NCI-H1417 treated with DMSO at 0.1 percent for 48 hours (cell line): ENCODE measurements around the gene TLCD5.

Source experiments
- DNase-seq: peaks from one replicate; lab custom pipeline; 2025; lab: John Stamatoyannopoulos, UW

TLCD5 gene

DNA sequence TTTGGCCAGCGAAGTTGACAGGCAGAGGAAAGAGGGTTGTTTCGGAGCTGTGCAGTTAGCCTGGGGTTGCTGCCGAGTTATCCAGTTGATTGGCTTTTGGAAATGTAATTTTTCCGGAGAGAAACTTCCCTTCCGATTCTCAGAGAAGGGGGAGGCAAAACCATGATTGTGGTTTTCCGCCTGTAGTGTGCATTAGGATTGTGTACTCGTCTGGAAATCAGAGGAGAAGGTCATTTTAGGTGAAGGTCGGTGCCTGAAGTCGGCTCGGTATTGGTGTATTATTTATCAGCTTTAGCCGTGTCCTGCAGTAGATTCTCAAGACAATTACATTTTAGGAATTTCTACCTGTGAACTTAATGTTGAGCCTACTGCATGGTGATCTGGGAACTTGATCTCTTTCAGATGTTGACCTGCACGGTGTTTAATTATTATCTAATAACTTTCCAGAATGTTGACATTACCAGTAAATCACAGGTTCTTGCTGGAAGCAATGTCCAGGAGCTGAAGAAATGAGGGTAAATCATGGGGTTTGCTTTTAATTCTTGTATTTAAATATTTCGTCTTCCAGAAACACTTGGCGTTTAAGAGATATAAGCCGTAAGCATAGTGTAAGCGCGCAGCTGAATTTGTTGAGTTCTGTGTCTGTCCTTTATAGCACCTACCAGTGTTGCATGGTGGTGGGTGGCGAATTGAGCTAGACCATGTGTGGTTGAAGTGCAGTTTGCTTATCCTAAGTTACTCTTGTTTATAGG lies 12.4 kb downstream of the TLCD5 start:
- DNase-seq = no peak

DNA sequence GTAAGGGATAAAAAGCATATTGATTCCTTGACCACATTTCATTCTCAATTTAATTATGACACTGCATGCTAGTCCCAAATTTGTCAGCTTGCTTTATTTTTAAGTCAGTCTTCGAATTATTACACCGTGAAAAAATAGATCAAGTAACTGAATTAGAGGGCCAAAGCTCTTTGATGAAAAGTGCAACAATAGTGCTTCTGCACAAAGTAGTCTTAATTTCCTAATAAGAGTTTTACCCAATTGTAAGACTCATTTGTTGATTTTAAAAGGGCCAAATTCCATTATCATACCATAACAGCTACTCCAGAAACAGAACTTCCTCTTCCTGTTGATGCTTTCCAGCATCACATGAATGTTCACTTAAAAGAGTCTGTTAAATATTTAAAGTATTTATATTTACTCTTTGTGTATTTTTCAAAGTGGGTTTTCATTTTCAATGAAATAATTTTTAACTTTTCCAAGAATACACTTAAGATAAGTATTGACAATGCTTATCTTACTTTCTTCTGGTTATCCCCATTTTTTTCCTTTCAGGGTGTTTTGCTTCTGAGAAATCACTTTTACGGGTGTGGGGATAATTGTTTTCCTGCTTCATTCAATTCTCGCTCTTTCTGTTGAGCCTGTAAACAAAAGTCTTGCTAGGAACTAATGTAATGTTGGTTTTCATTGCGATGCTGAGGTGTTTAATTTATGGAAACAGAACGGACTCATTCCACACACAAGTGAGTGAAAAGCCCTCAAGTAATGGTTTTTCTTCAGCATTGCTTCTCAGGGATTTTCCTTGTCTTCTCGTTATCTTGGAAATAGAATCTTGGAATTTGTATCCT lies 13.2 kb downstream of the TLCD5 start:
- DNase-seq = no peak

- DNase-seq = no peak
Measured at GRCh38 chr11:120339394-120339890, 14.3 kb downstream of the TLCD5 start.

DNA sequence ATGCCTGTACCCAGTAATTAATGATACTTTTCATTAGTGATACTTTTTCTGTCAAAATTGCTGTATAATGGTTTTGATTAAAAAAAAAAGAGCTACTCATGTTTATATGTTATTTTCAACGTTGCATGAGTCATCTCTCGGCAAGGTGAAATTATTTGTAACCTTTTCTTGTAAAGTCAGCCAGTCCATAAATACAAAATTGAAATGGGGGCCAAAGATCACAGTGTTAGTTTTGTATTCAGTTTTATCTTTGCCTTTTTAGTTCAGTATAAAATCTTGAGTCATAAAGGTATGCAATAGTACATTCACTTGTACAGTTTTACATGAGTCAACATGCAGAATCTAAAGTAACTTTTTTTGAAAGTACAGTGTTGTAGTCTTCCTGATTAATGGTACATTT lies 15.4 kb downstream of the TLCD5 start:
- no peak for DNase-seq

DNA sequence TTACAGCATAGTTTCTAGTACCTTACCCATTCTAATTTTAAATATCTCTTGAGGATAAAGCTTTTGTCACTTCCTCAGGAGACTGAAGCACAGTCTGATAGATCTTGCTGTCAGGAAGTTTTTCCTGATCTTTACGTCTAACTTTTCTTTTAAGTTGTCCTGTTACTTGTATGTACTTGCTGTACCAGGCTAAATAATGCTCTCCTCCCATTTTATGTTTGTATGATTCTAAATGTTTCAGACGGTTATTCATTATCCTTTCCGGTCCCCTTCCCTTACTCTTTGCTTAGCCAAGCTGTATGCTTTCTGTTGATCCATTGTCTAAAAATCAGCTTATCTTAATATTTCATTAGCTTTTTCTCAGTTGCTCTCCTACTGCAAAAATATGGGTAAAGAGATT lies 17.1 kb downstream of the TLCD5 start:
- DNase-seq = no peak

DNA sequence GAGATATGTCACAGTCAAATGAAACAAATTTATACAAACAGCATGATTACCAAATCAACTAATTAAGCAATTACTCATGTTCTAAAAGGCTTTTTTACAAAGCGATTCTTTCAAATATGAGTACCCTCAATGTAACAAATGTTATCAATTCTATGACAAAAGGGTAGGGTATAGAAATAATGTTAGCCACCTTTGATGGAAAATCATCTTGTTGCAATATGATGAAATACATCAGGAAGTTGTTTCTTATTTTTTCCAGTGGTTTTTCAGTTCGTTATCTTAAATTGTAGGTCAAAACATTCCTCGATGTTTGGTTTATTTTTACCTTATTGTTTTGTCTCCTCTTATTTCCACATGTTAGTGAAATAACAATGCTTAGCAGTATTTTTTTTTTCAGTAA lies 17.6 kb downstream of the TLCD5 start:
- no peak for DNase-seq

GRCh38 chr11:120343429-120343828 lies 18.3 kb downstream of the TLCD5 start:
- DNase-seq = no peak

DNA sequence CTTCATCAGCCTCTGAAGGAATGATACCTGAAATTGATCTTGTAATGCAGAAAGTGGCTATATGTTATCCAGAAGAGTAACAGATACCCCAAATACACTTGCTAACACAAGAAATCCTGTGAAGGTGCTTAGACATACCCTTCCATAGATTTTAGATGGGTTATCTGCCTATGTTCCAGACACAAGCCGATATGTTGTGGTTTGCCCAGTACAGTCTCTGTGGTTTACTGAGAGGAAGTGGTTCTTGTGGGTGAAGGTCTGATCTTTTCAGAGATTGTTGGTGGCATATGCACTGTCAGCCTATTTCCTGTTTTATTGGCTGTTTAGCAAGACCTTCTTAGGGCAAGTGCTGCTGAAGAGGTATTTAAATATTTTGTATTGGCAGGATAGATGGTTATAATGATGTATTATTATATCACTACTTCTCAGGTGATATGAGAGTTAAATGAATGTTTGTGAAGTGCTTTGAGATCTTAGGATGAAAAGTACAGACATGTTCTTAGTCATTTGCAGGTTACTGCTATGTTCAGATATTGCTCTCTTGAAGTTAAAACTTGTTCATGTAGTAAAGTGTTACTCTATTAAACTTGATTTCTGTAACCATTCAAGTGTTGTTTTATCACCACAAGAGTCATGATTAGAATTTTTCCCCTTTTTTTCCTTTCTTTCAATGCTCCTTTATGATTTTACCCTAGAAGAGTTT lies 19.4 kb downstream of the TLCD5 start:
- DNase-seq = no peak

DNA sequence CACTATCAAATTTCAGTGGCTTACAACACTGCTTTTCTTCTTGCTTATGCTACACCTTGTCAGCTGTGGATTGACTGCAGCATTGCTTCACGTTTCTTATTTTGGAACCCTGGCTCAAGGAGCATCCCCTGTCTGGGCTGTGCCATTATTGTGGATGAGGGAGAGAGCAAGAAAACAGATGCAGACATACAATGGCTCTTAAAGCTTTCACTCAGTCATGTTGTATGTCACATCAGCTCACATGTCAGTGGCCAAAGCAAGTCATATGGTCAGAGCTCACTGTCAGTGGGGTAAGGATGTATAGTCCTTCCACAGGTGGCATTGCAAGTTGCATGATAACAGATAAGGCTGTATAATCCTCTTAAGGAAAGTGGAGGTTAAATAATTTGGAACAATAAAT lies 21.1 kb downstream of the TLCD5 start:
- no peak for DNase-seq

DNA sequence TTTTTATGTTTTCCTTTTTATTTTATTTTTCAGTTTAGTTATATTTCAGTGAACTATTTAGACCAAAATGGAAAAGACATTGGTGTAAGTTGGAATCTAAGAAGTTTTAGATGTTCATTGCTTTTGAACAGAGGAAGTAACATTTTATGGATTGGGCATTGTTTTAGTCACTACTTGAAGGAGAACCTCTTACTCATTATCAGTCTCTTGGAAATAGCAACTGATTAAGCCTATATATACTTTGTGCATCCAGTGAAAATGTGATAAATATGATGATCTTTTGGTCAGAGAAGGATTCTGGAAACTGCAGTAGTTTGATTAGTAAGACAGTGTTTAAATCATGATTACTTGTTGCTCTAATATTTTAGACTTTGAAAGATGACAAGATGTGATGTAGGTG lies 25.5 kb downstream of the TLCD5 start:
- DNase-seq = no peak

GRCh38 chr11:120352405-120352804 lies 27.3 kb downstream of the TLCD5 start:
- no peak for DNase-seq

- DNase-seq = no peak
Measured at GRCh38 chr11:120354068-120354467, 29.0 kb downstream of the TLCD5 start.

- no peak for DNase-seq
Measured at GRCh38 chr11:120354779-120355178, 29.7 kb downstream of the TLCD5 start.

DNA sequence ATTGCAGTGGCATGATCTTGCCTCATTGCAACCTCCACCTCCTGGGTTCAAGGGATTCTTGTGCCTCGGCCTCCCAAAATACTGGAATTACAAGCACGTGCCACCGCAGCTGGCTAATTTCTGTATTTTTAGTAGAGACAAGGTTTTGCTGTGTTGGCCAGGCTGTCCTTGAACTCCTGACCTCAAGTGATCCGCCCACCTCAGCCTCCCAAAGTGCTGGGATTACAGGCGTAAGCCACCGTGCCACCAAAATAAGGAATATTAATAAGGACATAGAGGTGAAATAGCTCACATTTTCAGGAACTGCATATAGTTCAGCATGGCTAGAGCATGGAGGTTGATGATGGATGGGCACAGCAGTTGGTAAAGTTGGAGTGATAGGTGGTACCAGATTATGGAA lies 32.5 kb downstream of the TLCD5 start:
- DNase-seq = no peak

- no peak for DNase-seq
Measured at GRCh38 chr11:120358729-120359128, 33.6 kb downstream of the TLCD5 start.

DNA sequence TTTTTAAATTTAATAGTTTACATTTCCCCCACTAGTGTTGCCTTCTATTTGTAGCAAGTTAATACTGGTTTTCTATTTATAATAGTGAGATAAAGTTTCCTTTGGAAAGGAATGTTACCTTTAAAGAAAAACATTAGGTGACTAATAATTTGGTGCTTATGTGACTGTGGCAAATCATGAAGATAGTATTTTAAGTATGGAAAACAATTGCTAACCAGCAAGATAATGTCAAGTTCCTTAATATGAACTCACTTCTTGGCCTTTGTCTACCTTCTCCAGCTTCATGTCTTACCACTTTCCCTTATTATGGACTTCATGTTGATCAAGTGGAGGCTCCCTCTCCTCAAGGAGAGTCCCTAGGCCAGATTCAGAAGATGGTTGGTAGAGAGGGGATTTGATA lies 38.3 kb downstream of the TLCD5 start:
- no peak for DNase-seq

- no peak for DNase-seq
Measured at GRCh38 chr11:120365512-120365911, 40.4 kb downstream of the TLCD5 start.

GRCh38 chr11:120372296-120372695 lies 47.2 kb downstream of the TLCD5 start:
- DNase-seq = no peak

GRCh38 chr11:120375076-120375475 lies 50.0 kb downstream of the TLCD5 start:
- no peak for DNase-seq

GRCh38 chr11:120376547-120377182 lies 51.6 kb downstream of the TLCD5 start:
- no peak for DNase-seq

GRCh38 chr11:120378474-120378873 lies 53.4 kb downstream of the TLCD5 start:
- DNase-seq = no peak

GRCh38 chr11:120381401-120381800 lies 56.3 kb downstream of the TLCD5 start:
- DNase-seq = no peak
